GM19023 (cell line): Measurements from ENCODE around the gene IGSF23.

Source experiments
- ATAC-seq: cut with Tn5 transposase; IDR thresholded peaks from one replicate; pipeline ENCODE4 v1.9.1; 2021; ENCODE audit warnings: mild to moderate bottlenecking, moderate library complexity; ENCODE audit not compliant: unreplicated experiment

The IGSF23 gene

DNA sequence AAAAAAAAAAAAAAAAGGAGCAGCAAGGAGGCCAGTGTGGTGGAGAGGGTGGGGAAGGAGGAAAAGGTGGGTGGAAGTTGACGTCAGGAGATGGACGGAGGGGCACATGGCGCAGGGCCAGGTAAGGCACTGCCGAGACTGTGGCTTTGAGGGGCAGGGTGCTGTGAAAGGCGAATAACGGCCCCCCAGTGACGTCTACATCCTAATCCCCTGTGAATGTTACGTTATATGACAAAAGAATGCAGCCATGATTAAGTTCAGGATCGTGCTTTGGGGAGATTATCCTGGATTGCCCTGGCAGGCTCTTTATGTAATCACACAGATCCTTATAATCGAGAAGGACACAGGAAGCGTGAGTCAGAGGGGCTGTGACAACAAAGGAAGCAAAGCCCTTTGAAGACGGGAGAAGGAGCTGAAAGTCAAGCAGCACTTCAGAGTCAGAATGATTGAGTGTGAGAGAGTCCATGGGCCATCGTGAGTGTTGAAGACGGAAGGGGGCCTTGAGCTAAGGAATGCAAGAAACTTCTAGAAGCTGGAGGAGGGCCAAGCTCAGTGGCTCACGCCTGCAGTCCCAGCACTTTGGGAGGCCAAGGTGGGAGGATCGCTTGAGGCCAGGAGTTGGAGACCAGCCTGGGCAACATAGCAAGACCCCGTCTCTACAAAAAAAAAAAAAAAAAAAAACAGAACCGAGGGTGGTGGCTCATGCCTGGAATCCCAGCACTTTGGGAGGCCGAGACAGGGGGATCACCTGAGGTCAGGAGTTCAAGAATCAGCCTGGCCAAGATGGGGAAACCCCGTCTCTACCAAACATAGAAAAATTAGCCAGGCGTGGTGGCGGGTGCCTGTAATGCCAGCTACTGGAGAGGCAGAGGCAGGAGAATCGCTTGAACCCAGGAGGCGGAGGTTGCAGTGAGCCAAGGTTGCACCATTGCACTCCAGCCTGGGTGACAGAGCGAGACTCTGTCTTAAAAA lies 71.8 kb downstream of the IGSF23 start:
- no peak for ATAC-seq

- ATAC-seq: no peak
Observed at GRCh38 chr19:44685877-44686276, 72.5 kb downstream of the IGSF23 start.
